ENCODE results near the gene CRX. TPM values are rescaled to one million over a fixed set of nuclear protein-coding genes. Genes with fewer than 3 reads are reported as not detected.

The CRX gene
- total and polyA plus RNA-seq, 7 donors = 0.01 TPM; not detected in 6

DNA sequence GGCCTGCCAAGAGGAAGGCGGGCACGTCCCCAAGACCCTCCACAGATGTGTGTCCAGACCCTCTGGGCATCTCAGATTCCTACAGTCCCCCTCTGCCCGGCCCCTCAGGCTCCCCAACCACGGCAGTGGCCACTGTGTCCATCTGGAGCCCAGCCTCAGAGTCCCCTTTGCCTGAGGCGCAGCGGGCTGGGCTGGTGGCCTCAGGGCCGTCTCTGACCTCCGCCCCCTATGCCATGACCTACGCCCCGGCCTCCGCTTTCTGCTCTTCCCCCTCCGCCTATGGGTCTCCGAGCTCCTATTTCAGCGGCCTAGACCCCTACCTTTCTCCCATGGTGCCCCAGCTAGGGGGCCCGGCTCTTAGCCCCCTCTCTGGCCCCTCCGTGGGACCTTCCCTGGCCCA is 17.7 kb downstream of the CRX start:
- Histone ChIP-seq H3K27ac (no peak overlapping the region), H3K4me3 (no peak overlapping the region), H3K36me3 (ENCODE audit: insufficient read depth in 1 of 2, low read depth in 1 of 2) (no peaks in the 10 kb centered on the region), H3K9me3 (no peaks in the 10 kb centered on the region), H3K4me1 (no peaks in the 10 kb centered on the region), H3K27me3 (ENCODE audit: insufficient read depth in 3 of 3, low read length in 2 of 3) (peaks cover 0 to 20% (median 8%) of the 10 kb centered on the region in 3 donors)
- 54 to 58% (median 54%) methylated on average over 16 of the region's 16 CpGs for WGBS, 3 donors
- ATAC-seq (no peak), DNase-seq (no peak)
- intact Hi-C loops (cut with DNase I) = no loop called here
- TF ChIP-seq, protein P1, sequence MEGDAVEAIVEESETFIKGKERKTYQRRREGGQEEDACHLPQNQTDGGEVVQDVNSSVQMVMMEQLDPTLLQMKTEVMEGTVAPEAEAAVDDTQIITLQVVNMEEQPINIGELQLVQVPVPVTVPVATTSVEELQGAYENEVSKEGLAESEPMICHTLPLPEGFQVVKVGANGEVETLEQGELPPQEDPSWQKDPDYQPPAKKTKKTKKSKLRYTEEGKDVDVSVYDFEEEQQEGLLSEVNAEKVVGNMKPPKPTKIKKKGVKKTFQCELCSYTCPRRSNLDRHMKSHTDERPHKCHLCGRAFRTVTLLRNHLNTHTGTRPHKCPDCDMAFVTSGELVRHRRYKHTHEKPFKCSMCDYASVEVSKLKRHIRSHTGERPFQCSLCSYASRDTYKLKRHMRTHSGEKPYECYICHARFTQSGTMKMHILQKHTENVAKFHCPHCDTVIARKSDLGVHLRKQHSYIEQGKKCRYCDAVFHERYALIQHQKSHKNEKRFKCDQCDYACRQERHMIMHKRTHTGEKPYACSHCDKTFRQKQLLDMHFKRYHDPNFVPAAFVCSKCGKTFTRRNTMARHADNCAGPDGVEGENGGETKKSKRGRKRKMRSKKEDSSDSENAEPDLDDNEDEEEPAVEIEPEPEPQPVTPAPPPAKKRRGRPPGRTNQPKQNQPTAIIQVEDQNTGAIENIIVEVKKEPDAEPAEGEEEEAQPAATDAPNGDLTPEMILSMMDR (IDR thresholded peaks at IDR 0.05) = no peak

DNA sequence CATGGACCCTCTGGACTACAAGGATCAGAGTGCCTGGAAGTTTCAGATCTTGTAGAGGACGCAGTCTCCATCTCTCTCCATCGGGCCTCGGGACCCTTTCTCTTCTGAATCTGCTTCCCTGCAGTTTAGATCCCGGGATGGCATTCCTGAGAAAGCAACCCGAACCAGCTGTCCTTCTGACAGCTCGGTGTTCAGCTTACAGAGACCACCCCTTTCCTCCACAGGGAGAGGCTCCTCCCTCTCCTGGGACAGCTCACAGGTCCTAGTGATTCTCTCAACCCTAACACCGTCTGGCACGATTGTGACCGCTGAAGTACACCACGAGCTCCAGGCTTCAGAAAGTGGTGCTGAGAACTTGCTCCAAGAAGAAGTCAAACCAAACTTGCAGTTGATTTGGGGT is 18.2 kb downstream of the CRX start:
- TF ChIP-seq, protein P1 (IDR thresholded peaks at IDR 0.05) = no peak
- 12 to 22% (median 21%) methylated on average over 10 of the region's 10 CpGs for WGBS, 3 donors
- no peak for ATAC-seq
- Histone ChIP-seq H3K4me1 (no peaks in the 10 kb centered on the region), H3K27me3 (ENCODE audit: insufficient read depth in 3 of 3, low read length in 2 of 3) (peaks cover 0 to 20% (median 8%) of the 10 kb centered on the region in 3 donors), H3K9me3 (no peaks in the 10 kb centered on the region), H3K4me3 (no peak overlapping the region), H3K36me3 (ENCODE audit: insufficient read depth in 1 of 2, low read depth in 1 of 2) (no peaks in the 10 kb centered on the region), H3K27ac (no peak overlapping the region)
- intact Hi-C loops (cut with DNase I) = no loop called here
- DNase-seq = no peak

DNA sequence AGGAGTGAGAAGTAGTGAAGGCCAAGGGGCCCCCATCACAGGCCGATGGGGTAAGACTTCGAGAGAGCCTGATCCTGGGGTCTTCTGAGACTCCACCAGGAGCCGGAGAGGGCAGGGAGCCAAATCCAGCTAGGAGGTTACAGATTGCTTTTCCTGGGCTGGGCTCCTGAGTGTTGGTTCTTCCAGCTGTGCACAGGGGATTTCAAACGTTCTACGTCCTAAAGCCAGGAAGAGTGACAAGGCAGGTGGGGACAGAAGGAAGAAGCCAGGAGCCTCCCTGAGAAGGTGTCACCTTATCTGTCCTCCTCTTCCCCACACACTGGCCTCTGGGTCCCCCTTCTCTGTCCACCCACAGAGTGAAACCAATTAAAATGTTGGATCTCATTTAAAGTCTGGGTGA is 21.2 kb downstream of the CRX start:
- TF ChIP-seq, protein P1 (IDR thresholded peaks at IDR 0.05) = no peak
- no peak for ATAC-seq
- Histone ChIP-seq H3K27me3 (ENCODE audit: insufficient read depth in 3 of 3, low read length in 2 of 3) (peaks cover 0 to 31% (median 8%) of the 10 kb centered on the region in 3 donors), H3K4me3 (no peak overlapping the region), H3K9me3 (no peaks in the 10 kb centered on the region), H3K4me1 (no peaks in the 10 kb centered on the region), H3K36me3 (ENCODE audit: insufficient read depth in 1 of 2, low read depth in 1 of 2) (no peaks in the 10 kb centered on the region), H3K27ac (no peak overlapping the region)
- 19 to 29% (median 25%) methylated on average over 5 of the region's 5 CpGs for WGBS, 3 donors
- intact Hi-C loops (cut with DNase I) = no loop called here
- no peak for DNase-seq

DNA sequence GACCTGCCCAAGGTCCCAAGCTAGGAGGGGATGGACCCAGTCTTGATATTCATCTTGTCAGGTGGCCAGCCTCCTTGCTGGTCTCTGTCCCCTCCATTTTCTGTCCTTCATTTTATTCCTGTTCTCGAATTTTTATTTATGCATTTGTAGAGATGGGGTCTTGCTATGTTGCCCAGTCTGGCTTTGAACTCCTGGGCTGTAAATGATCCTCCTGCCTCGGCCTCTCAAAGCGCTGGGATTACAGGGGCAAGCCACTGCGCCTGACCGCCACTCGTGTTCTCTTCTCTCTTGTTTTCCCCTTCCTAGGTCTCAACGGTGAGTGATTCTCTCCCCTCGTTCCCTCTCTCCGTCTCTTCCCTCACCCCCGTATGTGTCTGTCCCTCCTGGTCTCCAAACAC is 26.7 kb downstream of the CRX start:
- Histone ChIP-seq H3K27me3 (ENCODE audit: insufficient read depth in 3 of 3, low read length in 2 of 3) (peaks cover 0 to 52% (median 8%) of the 10 kb centered on the region in 3 donors), H3K4me1 (no peaks in the 10 kb centered on the region), H3K36me3 (ENCODE audit: insufficient read depth in 1 of 2, low read depth in 1 of 2) (no peaks in the 10 kb centered on the region), H3K9me3 (no peaks in the 10 kb centered on the region), H3K27ac (no peak overlapping the region), H3K4me3 (no peak overlapping the region)
- 29 to 38% (median 30%) methylated on average over 10 of the region's 10 CpGs for WGBS, 3 donors
- DNase-seq (no peak), ATAC-seq (no peak)
- TF ChIP-seq, protein P1 (IDR thresholded peaks at IDR 0.05) = no peak
- intact Hi-C loops (cut with DNase I) = no loop called here

DNA sequence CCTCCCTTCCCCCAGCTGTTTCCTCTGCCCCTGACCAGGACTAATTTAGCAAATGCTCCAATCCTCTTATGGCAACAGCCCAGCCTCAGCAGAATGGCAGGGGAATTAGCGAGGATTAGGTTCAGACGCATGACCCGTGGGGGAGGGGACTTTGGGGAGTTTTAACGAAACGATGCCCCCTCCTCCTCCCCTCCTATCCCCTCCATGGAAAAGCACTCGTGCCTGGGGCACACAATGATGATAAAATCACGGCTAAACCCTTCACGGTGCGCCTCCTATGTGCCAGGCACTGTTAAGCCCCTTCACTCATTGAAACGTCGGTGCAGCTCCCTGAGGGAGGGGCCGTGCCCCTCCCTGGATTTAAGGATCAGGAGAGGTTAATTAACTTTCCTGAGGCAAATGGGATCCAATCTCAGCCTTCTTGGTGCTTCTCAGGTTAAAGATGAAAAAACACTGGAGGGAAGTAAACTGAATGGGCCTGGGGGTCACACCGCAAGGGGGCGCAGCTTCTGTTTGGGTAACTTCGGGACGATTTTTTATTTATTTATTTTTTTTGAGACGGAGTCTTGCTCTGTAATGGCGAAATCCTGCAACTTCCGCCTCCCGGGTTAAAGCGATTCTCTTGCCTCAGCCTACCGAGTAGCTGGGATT is 27.2 kb downstream of the CRX start:
- ATAC-seq (no peak), DNase-seq (no peak)
- no peak overlapping the region for H3K27ac ChIP-seq
- no peaks in the 10 kb centered on the region for H3K4me1 ChIP-seq
- H3K9me3 ChIP-seq = no peaks in the 10 kb centered on the region
- H3K36me3 ChIP-seq (ENCODE audit: insufficient read depth in 1 of 2, low read depth in 1 of 2) = no peaks in the 10 kb centered on the region
- H3K27me3 ChIP-seq (ENCODE audit: insufficient read depth in 3 of 3, low read length in 2 of 3) = peaks cover 0 to 54% (median 10%) of the 10 kb centered on the region in 3 donors
- intact Hi-C loops (cut with DNase I) = no loop called here
- 1 to 3% (median 2%) methylated on average over 22 of the region's 22 CpGs for WGBS, 3 donors
- TF ChIP-seq, protein P1 (IDR thresholded peaks at IDR 0.05) = no peak
- H3K4me3 ChIP-seq = no peak overlapping the region
